ENCODE measurements around the gene PHAF1.
A peak's percentile ranks its signal among the peaks of the same experiment; 100 is the strongest.

DNA sequence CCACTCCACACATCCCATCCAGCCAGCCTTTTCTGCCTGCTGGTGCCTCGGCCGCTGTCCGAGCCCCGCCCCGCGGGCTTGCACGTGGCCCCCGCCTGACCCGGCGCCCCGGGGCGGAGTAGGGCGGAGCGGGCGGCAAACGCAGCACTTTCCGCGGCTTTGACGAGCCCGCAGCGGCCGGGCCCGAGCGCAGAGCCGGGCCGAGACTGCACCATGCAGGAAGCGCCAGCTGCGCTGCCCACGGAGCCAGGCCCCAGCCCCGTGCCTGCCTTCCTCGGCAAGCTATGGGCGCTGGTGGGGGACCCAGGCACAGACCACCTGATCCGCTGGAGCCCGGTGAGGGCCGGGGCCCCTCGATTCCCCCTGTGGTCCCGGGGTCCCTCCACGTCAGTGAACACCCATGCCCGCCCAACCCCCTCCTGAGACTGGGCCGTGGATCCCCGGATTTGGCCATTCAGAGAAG lies 54.9 kb downstream of the PHAF1 start, which contains the start of gene HSF4:
- TF ChIP-seq POLR2A (IDR thresholded peaks at IDR 0.05) = peak in 2 of 4 donors; percentile 57 to 67
- TF ChIP-seq, protein P1, sequence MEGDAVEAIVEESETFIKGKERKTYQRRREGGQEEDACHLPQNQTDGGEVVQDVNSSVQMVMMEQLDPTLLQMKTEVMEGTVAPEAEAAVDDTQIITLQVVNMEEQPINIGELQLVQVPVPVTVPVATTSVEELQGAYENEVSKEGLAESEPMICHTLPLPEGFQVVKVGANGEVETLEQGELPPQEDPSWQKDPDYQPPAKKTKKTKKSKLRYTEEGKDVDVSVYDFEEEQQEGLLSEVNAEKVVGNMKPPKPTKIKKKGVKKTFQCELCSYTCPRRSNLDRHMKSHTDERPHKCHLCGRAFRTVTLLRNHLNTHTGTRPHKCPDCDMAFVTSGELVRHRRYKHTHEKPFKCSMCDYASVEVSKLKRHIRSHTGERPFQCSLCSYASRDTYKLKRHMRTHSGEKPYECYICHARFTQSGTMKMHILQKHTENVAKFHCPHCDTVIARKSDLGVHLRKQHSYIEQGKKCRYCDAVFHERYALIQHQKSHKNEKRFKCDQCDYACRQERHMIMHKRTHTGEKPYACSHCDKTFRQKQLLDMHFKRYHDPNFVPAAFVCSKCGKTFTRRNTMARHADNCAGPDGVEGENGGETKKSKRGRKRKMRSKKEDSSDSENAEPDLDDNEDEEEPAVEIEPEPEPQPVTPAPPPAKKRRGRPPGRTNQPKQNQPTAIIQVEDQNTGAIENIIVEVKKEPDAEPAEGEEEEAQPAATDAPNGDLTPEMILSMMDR (IDR thresholded peaks at IDR 0.05) = peak in 1 of 6 experiments; percentile 3

Measured in esophagus squamous epithelium (tissue), 4 donors.